Stimulated activated CD4-positive, alpha-beta T cell treated with anti-CD3 and anti-CD28 coated beads, Interleukin-12 subunit alpha, Interleukin-12 subunit beta, amount 100 ng/mL, for 48 hours (primary cell): ENCODE measurements around the gene SCARB1.

ENCODE experiments used
- DNase-seq, 3 donors: peaks; one replicate each; pipeline ENCODE4 v3.0.0-alpha.2; 2020; ENCODE audit warnings: low read depth in 2 of 3, low spot score in 1 of 3

SCARB1 gene

DNA sequence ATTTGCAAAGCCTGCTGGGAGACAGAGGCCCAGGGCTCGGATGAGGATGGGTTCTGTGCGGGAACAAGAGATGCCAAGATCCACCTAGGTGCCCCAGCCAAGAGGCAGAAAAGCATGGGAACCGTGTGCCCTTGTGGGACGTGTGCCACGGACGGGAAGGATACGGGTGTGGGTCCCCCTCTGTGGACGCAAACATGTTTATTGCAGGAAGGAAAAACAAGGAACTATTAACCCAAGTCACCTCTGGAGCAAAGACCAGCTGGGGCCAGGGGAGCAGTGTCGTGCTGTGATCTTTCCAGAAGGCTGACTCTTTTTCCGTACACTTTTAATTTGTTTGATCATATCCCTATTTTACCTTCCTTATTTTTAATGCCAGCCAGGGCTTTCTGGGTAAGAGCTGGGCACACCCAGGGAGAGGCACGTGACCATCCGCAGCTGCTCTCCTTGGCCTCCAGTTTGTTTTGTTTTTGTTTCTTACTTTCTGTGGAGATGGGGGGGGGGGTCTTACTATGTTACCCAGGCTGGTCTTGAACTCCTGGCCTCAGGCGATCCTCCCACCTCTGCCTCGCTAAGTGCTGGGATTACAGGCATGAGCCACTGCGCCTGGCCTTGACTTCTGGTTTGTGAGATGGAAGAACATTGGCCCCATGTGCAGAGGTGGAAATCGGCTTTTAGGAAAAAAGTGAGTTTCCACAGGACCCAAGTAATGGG, 20.7 kb downstream of the SCARB1 start:
- no peak for DNase-seq

DNA sequence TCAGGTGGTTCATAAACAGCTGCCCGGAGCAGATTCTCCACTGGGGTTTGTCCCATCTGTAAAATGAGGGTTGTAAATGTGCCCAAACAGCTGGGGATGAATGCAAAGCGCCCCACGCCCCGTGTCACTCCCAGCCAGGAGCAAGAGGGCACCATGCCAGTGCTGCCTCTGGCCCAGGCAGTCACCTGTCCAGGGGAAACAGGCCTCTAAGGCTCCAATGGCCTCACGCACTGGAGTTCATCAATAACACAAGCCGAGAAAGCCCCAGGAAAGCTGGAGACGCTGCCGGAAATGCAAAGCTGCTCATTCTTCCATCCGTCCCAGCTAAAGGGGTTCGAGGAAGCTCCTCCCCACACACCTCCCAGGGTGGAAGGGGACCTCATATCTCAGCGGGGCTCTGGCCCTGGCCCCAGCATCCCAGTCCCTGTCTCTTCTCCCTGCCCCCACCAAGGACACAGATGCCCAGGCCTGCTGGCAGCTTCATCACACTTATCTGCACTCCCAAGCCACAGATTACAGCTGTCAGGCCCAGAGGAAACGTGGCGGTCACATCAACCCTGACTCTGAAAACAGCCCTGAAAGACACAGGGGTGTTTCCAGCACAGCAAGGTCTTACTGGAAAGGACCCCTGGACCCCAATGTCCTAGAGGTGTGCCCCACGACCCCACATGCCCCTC, 21.5 kb downstream of the SCARB1 start:
- DNase-seq: no peak

DNA sequence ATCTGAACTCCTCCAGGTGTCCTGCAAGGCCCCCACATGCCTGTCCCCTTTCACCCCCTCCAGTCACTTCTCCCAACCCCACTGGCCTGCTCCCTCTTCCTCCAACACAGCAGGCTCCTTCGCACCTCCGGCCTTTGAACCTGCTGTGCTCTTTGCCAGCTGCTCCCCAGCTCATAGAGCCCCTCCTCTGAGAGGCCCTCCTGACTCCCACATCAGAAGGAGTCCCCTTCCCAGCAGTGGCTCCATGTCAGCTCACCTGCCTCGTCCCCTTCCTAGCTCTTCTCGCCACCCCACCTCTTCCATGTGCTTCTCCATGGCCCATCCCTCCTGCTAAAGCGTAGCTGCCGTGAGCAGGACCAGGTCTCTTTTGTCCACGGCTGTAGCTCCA, 22.1 kb downstream of the SCARB1 start:
- DNase-seq: no peak

DNA sequence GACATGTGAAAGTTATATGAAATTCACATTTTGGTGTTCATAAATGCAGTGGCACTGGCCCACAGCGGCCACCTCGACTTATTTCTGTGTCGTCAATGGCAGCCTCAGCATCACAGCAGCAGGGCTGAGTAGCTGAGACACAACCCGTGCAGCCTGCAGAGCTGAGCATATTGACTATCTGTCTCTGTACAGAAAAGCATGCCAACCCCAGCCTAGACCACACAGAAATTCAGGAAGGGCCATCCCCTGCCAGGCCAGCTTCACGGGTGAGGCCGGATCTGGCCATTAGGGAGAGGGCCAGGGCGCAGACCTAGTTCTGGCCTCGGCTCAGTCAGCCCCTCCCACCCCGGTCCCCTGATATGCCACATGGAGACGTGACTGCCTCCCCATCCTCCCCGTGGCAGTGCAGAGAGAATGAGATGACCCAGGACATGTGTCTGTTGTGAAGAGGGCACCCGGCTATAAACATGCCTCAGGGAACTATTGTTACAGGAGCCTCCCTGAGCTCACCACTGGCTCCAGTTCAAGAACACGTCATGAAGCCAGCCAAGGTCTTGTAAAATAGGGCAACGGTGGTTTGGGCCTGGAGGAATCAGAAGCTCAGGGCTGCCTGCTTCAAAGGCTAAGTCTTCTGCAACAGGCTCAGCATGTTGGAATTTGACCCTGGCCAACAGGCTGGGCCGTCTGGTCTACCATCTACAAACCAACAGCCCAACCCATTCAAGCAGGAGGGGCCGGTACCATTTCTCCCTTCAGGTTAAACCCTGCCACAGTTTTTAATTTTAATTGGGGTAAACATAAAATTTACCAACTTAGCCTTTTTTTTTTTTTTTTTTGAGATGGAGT, 25.5 kb downstream of the SCARB1 start:
- no peak for DNase-seq

DNA sequence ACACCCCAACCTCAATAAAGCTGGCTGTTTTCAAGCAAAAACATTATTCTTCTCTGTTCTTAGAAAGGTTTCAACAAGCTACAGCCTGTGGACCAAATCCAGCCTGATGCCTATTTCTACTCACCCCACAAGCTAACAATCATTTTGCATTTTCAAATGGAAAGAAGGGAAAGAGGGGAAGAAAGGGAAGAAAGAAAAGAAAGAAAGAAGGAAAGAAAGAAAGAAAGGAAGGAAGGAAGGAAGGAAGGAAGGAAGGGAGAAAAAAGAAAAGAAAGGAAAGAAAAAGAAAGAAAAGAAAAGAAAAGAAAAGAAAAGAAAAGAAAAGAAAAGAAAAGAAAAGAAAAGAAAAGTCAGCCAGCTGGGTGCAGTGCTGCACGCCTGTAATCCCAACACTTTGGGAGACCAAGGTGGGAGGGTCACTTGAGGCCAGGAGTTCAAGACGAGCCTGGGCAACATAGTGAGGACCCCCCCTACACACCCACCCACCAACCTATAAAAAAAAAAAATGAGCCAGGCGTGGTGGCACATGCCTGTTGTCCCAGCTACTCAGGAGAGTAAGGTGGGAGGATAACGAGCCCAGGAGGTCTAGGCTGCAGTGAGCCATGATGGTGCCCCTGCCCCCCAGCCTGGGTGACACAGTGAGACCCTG, 26.3 kb downstream of the SCARB1 start:
- DNase-seq: no peak

DNA sequence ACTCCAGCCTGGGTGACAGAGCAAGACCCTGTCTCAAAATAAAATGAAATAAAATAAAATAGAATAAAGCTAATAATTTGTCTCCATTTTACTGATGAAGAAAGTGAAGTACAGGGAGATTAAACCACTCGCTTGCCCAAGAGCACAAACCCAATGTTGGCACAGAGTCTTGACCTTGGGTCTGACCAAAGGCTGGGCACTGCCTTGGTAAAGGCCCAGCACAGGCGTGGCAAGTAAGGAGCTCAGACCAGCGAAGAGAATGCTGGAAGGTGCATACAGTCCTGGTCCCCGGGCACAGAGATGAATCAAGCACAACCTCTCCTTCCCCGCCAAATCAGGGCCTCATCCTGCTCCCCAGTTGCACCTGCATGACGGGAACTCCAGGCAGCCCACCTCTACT, 26.9 kb downstream of the SCARB1 start:
- DNase-seq: no peak

DNA sequence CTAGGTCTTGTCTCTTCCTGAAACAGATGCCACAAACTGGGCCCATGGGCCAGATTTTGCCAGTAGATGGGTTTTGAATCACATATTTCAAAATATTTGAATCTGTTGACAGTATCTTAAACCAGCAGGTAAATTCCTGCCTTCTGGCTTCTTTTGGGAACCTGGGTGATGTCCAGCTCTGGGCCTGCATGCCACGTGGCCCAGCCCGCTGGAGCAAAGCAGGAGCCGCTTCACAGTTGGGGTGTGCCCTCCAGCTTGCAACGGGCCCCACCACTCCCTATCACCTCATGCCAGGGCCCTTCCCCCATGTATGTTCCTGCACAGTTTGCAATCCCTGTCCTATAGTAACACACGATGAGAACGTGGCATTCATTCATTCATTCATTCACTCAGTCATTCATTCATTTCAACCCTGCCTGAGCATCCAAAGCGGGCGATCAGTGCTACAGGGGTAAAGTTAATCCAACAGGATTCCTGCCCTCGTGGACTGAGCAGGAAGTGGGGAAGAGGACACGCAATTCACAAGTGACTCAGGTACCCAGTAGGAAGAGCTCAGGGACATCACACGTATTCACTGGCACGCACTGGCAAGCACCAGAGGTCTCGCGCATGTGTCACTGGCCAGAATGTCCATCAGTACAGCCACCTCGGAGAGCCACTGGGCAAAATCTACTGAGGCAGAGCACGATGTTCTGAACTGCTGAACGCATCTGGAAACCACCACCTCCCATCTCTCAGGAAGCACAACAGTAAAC, 27.8 kb downstream of the SCARB1 start:
- no peak for DNase-seq

DNA sequence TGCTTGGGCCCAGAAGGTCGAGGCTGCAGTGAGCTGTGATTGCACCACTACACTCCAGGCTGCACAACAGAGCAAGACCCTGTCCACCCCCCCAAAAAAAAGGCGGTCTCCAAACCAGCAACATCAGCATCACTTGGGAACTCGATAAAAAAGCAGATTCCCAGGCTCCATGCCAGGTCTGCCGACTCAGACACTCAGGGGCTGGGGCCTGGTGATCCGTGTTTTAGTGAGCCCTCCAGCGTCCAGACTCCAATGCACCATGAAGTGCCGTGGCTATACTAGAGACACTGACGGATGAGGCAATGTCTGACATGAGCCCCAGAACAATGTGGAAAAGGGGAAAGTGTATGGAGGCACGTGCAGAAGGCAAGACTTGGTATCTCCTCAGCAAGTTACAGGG, 28.8 kb downstream of the SCARB1 start:
- DNase-seq: no peak

DNA sequence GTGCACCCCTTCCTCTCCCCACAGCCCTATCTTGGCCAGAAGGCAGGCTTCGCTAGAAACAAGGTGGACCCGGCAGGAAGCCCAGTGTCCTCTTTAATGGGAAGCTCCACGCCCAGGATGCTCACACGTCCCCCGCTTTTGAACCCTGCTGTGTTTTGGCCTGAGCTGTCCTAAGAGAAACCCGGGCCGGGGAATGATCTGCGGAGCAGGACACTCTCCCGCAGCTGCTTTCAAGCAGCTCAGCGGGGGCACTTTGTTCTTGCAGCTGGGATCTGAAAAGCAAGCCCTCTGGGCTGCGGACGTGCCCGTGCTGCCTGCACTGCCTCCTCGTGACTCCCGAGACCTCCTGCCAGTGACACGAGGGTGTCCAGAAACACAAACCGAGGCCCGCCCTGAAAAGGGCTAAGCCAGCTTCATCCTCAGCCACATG, 30.0 kb downstream of the SCARB1 start:
- no peak for DNase-seq

DNA sequence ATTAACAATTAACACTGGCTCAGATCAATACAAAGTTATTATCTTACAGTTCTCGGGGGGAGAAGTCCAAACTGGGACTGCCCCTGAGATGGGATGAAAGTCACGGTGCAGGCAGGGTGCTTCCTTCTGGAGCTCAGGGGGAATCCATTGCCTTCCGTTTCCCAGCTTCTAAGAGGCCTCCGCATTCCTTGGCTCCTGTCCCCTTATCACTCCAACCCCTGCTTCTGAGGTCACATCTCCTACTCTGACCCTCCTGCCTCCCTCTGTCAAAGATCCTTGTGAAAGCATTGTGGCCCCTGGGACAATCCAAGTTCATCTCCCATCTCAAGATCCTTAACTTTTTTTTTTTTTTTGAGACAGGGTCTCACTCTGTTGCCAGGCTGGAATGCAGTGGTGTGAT, 30.8 kb downstream of the SCARB1 start:
- no peak for DNase-seq

DNA sequence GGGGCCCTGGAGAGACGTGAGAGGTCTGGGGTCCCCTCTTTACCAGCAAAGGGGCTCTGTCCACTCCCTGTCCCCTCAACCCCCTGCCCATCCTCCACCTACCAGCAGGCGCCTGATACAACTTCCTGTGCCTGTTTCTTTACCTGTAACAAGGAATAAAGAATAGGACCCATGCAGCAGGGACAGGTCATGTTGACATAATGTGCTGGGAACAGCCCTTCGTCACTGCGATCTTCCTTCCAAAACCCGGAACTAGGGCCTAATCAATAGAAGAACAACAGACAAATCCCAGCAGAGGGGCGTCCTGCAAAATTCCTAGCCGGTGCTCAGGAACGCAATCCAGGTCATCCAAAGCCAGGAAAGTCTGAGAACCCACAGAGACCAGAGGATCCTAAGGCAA, 32.1 kb downstream of the SCARB1 start:
- DNase-seq: no peak

DNA sequence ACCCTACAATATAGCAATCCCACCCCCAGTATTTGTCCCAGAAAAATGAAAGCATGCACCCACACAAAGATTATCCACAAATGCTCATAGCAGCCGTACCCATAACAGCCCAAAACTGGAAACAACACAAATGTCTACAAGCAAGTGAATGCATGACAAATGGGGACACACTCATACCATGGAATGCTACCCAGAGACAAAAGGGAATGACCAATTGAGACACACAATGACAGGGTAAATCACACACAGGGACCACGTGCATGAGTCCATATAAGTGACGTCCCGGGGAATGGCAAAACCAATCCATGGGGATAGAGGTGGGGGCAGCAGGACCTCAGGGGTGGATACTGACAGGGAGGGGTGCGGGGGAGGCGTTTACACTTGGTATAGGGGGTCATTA, 33.4 kb downstream of the SCARB1 start:
- no peak for DNase-seq

DNA sequence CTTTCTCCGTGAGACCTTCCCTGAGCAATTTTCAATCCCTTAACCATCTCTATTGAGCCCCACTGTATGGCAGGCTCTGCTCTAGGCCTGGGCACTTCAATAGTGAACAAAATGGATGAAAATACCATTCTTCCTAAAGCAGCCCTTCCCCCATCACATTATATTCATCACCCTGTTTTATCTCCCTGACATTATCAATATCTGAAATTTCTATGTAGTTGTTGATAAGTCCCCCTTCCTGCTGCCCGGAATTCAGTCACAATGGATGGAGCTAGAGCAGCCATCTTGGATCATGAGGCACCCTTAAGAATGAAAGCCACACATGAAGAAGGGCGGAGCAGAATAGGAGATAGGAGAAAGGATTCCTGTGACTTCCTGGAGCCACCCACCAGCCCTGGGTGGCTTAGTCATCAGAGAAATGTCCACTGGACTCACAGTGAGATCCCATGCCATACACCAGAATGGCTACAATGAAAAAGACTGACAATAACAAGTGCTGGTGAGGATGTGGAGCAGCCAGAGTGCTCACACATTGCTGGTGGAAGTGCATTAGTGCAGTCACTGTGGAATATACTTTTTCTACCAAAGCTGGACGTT, 33.9 kb downstream of the SCARB1 start:
- DNase-seq: no peak

DNA sequence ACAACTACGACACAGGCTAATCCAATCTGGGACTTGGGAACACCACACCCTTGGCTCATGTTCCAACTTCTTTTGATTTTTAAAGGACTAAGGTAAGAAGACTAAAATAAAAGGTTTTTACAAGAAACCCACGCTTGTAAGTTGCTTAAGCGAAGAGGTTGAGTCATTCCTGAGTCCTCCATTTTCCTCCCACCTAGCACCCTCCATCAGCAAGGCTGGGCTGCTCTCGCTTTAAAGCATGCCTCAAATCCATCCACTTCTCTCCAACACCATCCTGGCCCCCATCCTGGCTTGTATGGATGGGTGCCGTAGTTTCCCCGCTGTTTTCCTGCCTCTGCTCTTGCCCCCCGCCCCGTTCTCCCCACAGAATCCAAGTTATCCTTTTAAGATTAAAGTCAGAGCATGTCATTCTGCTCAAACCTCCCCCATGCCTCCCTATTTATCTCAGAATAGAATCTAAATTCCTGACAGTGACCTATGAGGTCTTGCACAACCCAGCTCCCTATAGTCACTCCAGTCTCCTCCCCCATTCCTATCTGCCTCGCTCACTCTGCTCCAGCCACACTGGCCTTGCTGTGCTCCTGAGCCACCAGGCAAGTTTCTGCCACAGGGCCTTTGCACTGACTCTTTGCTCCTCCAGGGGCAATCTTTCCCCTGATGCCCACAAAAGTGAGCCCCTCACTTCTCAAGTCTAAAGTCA, 34.5 kb downstream of the SCARB1 start:
- no peak for DNase-seq

DNA sequence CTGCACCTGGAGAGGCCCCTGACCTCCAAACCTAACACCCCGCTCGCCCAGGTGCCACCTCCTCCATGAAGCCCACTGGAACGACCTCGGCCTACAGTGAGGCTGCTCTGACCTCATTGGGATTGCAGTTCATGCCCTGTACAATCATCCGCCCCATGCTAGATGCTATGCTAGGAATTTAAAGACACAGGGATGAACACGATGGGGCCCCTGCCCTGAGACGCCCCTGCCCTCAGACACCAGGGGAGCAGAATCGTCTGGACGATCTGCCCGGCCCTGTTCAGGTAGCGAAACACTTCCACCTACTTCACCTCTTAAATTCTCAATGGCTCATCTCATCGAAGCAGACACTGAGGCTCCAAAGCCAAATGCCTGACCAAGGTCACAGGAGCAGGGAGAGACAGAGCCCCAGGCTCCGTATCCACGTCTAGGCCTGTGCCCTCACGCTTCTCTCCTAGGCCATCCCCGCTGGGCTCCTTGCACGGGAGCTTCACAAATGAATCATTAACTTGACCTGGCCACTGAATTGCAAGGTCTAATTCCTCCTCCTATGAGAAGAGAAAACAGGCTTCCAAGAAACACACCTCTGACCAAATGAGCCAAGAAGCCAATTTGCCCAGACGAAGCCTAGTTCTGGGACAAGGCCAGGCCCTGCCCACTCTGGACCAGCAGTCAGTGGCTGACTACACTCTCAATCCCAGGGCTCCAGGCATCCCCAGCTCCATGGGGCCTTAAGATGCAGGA, 35.2 kb downstream of the SCARB1 start:
- no peak for DNase-seq

DNA sequence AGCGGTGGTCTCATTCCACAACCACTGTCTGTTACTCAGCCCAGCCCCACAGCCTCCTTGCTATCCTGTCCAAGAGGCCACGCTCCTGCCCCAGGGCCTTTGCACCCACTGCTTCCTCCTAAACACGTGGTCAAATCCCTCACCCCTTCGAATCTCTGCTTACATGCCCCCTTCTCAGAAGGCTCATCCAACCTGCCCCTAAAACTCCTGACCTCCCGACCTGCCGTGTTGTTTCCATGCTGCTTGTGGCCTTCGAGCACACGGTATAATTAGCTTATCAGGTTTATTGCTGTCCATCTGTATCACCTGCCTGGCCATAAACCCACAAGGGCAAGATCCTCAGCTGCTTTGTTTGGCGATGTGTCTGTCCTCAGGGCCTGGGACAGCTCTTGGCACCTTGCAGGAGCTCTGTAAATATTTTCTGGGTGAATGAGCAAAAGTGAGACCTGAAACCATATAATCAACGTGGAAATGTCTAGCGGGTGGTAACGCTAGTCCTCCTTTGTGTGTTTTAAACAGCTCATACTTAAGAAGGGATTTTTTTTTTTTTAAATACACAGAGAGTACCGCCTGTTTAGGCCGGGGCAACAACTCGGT, 36.0 kb downstream of the SCARB1 start:
- DNase-seq: no peak

DNA sequence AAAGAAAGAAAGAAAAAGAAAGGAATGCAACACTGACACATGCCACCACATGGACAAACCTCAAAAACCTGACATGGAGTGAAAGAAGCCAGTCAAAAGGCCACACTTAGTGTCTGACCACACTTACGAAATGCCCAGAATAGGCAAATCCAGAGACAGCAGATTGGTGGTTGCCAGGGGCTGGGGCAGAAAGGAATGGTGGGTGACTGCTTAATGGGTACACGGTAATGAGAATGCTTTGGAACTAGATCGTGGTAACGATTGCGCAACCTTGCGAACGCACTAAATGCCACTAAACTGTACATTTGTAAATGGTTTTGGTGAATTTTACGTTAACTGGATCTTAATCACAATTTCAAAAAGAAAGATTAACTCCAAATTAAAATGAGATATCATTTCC, 39.5 kb downstream of the SCARB1 start:
- no peak for DNase-seq

DNA sequence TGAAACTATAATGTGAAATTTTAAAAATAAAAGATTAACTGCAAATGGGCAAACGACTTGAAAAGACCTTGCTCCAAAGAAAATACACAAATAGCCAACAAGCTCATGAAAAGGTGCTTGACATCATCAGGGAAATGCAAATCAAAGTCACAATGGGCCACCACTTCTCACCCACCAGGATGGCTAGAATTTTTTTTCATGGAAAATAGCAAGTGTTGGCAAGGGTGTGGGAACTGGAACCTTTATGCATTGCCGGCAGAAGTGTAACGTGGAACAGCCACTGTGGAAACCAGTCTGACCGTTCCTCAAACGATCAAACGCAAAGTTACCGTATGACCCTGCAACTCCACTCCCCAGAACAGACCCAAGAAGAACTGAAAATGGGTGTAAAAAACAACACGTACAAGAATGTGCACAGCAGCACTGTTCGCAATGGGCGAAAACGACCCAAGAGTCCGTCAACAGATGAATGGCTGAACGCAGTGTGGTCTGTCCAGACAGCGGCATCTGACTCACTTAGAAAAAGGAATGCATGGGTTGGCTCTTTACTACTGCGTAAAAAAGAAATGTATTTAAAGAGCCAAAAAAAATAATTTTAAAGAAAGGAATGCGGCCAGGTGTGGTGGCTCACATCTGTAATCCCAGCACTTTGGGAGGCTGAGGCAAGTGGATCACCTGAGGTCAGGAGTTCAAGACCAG, 40.2 kb downstream of the SCARB1 start:
- no peak for DNase-seq
